Right renal cortex interstitium (tissue), 3 donors: ENCODE results near the gene ZBTB1. TPM values are rescaled to one million over a fixed set of nuclear protein-coding genes. Genes with fewer than 3 reads are reported as not detected.
A peak's percentile ranks its signal among the peaks of the same experiment; 100 is the strongest.

Experiments used
- DNase-seq, 3 donors: peaks; one replicate each; pipeline ENCODE4 v3.0.0-alpha.2; 2013; ENCODE audit warnings: low read depth in 3 of 3, low spot score in 2 of 3
- polyA plus RNA-seq, 3 donors: library from polyadenylated mRNA; unstranded; fragments of 120-200 nt; gene quantifications; one replicate each; pipeline ENCODE4 v1.2.1, GENCODE V29; 2013; ENCODE audit not compliant: insufficient read length in 3 of 3

The ZBTB1 gene
- 10 to 100 TPM; 63.9 to 73.6 (median 68.1) TPM for polyA plus RNA-seq

GRCh38 chr14:64504310-64504896 lies at the start of gene ZBTB1:
Gene ZBTB1, plus strand, starts transcription at chr14:64504770. Its CDS starts 16,735 bp downstream, at chr14:64521505.
- peak; percentile 63 to 68 (median 66) for DNase-seq

GRCh38 chr14:64459405-64460136 lies 45.0 kb upstream of the ZBTB1 start:
- DNase-seq = no peak

- DNase-seq = no peak
Observed at GRCh38 chr14:64461221-64461620, 43.3 kb upstream of the ZBTB1 start.

GRCh38 chr14:64463195-64463594 lies 41.4 kb upstream of the ZBTB1 start:
- DNase-seq = no peak

GRCh38 chr14:64463873-64464272 lies 40.7 kb upstream of the ZBTB1 start:
- DNase-seq = no peak

GRCh38 chr14:64464651-64465050 lies 39.9 kb upstream of the ZBTB1 start:
- no peak for DNase-seq

- peak in 2 of 3 donors; percentile 48 to 58 for DNase-seq
Observed at GRCh38 chr14:64465191-64465822, 39.3 kb upstream of the ZBTB1 start, which contains the start of gene AKAP5. Gene AKAP5, plus strand, starts transcription at chr14:64465499. Its CDS starts 2,896 bp downstream, at chr14:64468395.

GRCh38 chr14:64465831-64466554 lies 38.6 kb upstream of the ZBTB1 start:
- DNase-seq = peak in 1 of 3 donors; percentile 34

- DNase-seq = no peak
Observed at GRCh38 chr14:64467101-64467500, 37.5 kb upstream of the ZBTB1 start.

GRCh38 chr14:64467566-64467965 lies 37.0 kb upstream of the ZBTB1 start:
- DNase-seq = no peak

- DNase-seq = no peak
Observed at GRCh38 chr14:64468451-64468850, 36.1 kb upstream of the ZBTB1 start.

- DNase-seq = no peak
Observed at GRCh38 chr14:64474041-64474440, 30.5 kb upstream of the ZBTB1 start.

GRCh38 chr14:64474698-64475097 lies 29.9 kb upstream of the ZBTB1 start:
- no peak for DNase-seq

- DNase-seq = no peak
Observed at GRCh38 chr14:64475585-64476273, 28.8 kb upstream of the ZBTB1 start.

- DNase-seq = no peak
Observed at GRCh38 chr14:64476438-64476837, 28.1 kb upstream of the ZBTB1 start.

GRCh38 chr14:64478634-64479250 lies 25.8 kb upstream of the ZBTB1 start:
- no peak for DNase-seq

GRCh38 chr14:64488590-64489099 lies 15.9 kb upstream of the ZBTB1 start:
- DNase-seq = no peak

GRCh38 chr14:64491637-64492036 lies 12.9 kb upstream of the ZBTB1 start:
- DNase-seq = no peak

- DNase-seq = no peak
Observed at GRCh38 chr14:64493455-64493854, 11.1 kb upstream of the ZBTB1 start.

- DNase-seq = no peak
Observed at GRCh38 chr14:64495252-64495651, 9.3 kb upstream of the ZBTB1 start.
